ENCODE results near the gene REEP1.

REEP1 gene

GRCh38 chr2:86298411-86299390 is 38.7 kb downstream of the REEP1 start:
- H3K27ac ChIP-seq (ENCODE audit: low read depth, low read length) = no peak overlapping the region
- peak; percentile 52 for DNase-seq
- H3K4me3 ChIP-seq (ENCODE audit: low read length) = no peak overlapping the region
- H4K8ac ChIP-seq (ENCODE audit: low read depth, low read length) = no peak overlapping the region
- H2BK5ac ChIP-seq (ENCODE audit: low read length) = no peak overlapping the region
- H2AK5ac ChIP-seq (ENCODE audit: low read length) = no peak overlapping the region
- no peaks in the 10 kb centered on the region for H3K36me3 ChIP-seq (ENCODE audit: control insufficient read depth, insufficient read depth, low read length)
- no peak overlapping the region for H3K4me2 ChIP-seq (ENCODE audit: low read length)
- H3K18ac ChIP-seq (ENCODE audit: low read length) = no peak overlapping the region
- H3K79me1 ChIP-seq (ENCODE audit: low read length) = no peaks in the 10 kb centered on the region
- WGBS (ENCODE audit: extremely low coverage, insufficient coverage, low lambda C conversion rate) = no CpG with 5 or more reads among the region's 11 CpGs
- H2BK120ac ChIP-seq (ENCODE audit: low read depth, low read length) = no peak overlapping the region
- no peak overlapping the region for H2BK15ac ChIP-seq (replicated peaks; ENCODE audit: low read depth)
- H3K4me1 ChIP-seq (ENCODE audit: control insufficient read depth, low read depth, low read length) = no peaks in the 10 kb centered on the region
- H3K23ac ChIP-seq (ENCODE audit: low read length) = no peak overlapping the region
- no peak overlapping the region for H3K9ac ChIP-seq (ENCODE audit: low read length)
- H3K56ac ChIP-seq (ENCODE audit: low read length) = no peak overlapping the region
- H3K4ac ChIP-seq (ENCODE audit: low read depth, low read length) = no peak overlapping the region
- no peaks in the 10 kb centered on the region for H3K27me3 ChIP-seq (ENCODE audit: insufficient read depth, low read length, poor library complexity)
- H4K5ac ChIP-seq (ENCODE audit: low read length) = no peak overlapping the region
- no peaks in the 10 kb centered on the region for H3K79me2 ChIP-seq (ENCODE audit: control insufficient read depth, insufficient read depth, low read length)

- H4K5ac ChIP-seq (ENCODE audit: low read length) = no peak overlapping the region
- H2BK5ac ChIP-seq (ENCODE audit: low read length) = no peak overlapping the region
- no CpG with 5 or more reads among the region's 5 CpGs for WGBS (ENCODE audit: extremely low coverage, insufficient coverage, low lambda C conversion rate)
- no peak overlapping the region for H3K23ac ChIP-seq (ENCODE audit: low read length)
- H3K79me2 ChIP-seq (ENCODE audit: control insufficient read depth, insufficient read depth, low read length) = no peaks in the 10 kb centered on the region
- no peak overlapping the region for H3K4me2 ChIP-seq (ENCODE audit: low read length)
- H2AK5ac ChIP-seq (ENCODE audit: low read length) = no peak overlapping the region
- no peak overlapping the region for H3K9ac ChIP-seq (ENCODE audit: low read length)
- no peak overlapping the region for H2BK15ac ChIP-seq (replicated peaks; ENCODE audit: low read depth)
- H3K18ac ChIP-seq (ENCODE audit: low read length) = no peak overlapping the region
- H3K56ac ChIP-seq (ENCODE audit: low read length) = no peak overlapping the region
- H3K27ac ChIP-seq (ENCODE audit: low read depth, low read length) = no peak overlapping the region
- H4K8ac ChIP-seq (ENCODE audit: low read depth, low read length) = no peak overlapping the region
- H3K4me3 ChIP-seq (ENCODE audit: low read length) = no peak overlapping the region
- H3K4me1 ChIP-seq (ENCODE audit: control insufficient read depth, low read depth, low read length) = no peaks in the 10 kb centered on the region
- no peaks in the 10 kb centered on the region for H3K79me1 ChIP-seq (ENCODE audit: low read length)
- DNase-seq = peak; percentile 27
- H3K36me3 ChIP-seq (ENCODE audit: control insufficient read depth, insufficient read depth, low read length) = no peaks in the 10 kb centered on the region
- H3K27me3 ChIP-seq (ENCODE audit: insufficient read depth, low read length, poor library complexity) = no peaks in the 10 kb centered on the region
- H3K4ac ChIP-seq (ENCODE audit: low read depth, low read length) = no peak overlapping the region
- no peak overlapping the region for H2BK120ac ChIP-seq (ENCODE audit: low read depth, low read length)
These were observed 39.9 kb downstream of the REEP1 start for GRCh38 chr2:86297382-86298147.

GRCh38 chr2:86296947-86297346 is 40.5 kb downstream of the REEP1 start:
- Histone ChIP-seq H3K9ac (ENCODE audit: low read length) (no peak overlapping the region), H3K79me1 (ENCODE audit: low read length) (no peaks in the 10 kb centered on the region), H3K4me3 (ENCODE audit: low read length) (no peak overlapping the region), H2BK120ac (ENCODE audit: low read depth, low read length) (no peak overlapping the region), H3K79me2 (ENCODE audit: control insufficient read depth, insufficient read depth, low read length) (no peaks in the 10 kb centered on the region), H4K5ac (ENCODE audit: low read length) (no peak overlapping the region), H4K8ac (ENCODE audit: low read depth, low read length) (no peak overlapping the region), H3K36me3 (ENCODE audit: control insufficient read depth, insufficient read depth, low read length) (no peaks in the 10 kb centered on the region), H2BK5ac (ENCODE audit: low read length) (no peak overlapping the region), H2AK5ac (ENCODE audit: low read length) (no peak overlapping the region), H3K4me1 (ENCODE audit: control insufficient read depth, low read depth, low read length) (no peaks in the 10 kb centered on the region), H2BK15ac (replicated peaks; ENCODE audit: low read depth) (no peak overlapping the region), H3K56ac (ENCODE audit: low read length) (no peak overlapping the region), H3K27ac (ENCODE audit: low read depth, low read length) (no peak overlapping the region), H3K4me2 (ENCODE audit: low read length) (no peak overlapping the region), H3K23ac (ENCODE audit: low read length) (no peak overlapping the region), H3K18ac (ENCODE audit: low read length) (no peak overlapping the region), H3K27me3 (ENCODE audit: insufficient read depth, low read length, poor library complexity) (no peaks in the 10 kb centered on the region), H3K4ac (ENCODE audit: low read depth, low read length) (no peak overlapping the region)
- no peak for DNase-seq
- no CpG with 5 or more reads among the region's 6 CpGs for WGBS (ENCODE audit: extremely low coverage, insufficient coverage, low lambda C conversion rate)

- Histone ChIP-seq H3K4me2 (ENCODE audit: low read length) (no peak overlapping the region), H3K4me1 (ENCODE audit: control insufficient read depth, low read depth, low read length) (no peaks in the 10 kb centered on the region), H3K79me1 (ENCODE audit: low read length) (no peaks in the 10 kb centered on the region), H3K36me3 (ENCODE audit: control insufficient read depth, insufficient read depth, low read length) (no peaks in the 10 kb centered on the region), H3K4me3 (ENCODE audit: low read length) (no peak overlapping the region), H3K23ac (ENCODE audit: low read length) (no peak overlapping the region), H3K9ac (ENCODE audit: low read length) (no peak overlapping the region), H3K18ac (ENCODE audit: low read length) (no peak overlapping the region), H3K27me3 (ENCODE audit: insufficient read depth, low read length, poor library complexity) (no peaks in the 10 kb centered on the region), H3K56ac (ENCODE audit: low read length) (no peak overlapping the region), H3K79me2 (ENCODE audit: control insufficient read depth, insufficient read depth, low read length) (no peaks in the 10 kb centered on the region), H3K4ac (ENCODE audit: low read depth, low read length) (no peak overlapping the region), H4K5ac (ENCODE audit: low read length) (no peak overlapping the region), H4K8ac (ENCODE audit: low read depth, low read length) (no peak overlapping the region), H2BK120ac (ENCODE audit: low read depth, low read length) (no peak overlapping the region), H2AK5ac (ENCODE audit: low read length) (no peak overlapping the region), H2BK5ac (ENCODE audit: low read length) (no peak overlapping the region), H2BK15ac (replicated peaks; ENCODE audit: low read depth) (no peak overlapping the region), H3K27ac (ENCODE audit: low read depth, low read length) (no peak overlapping the region)
- WGBS (ENCODE audit: extremely low coverage, insufficient coverage, low lambda C conversion rate) = no CpG with 5 or more reads among the region's 8 CpGs
- DNase-seq = no peak
These were observed 42.4 kb downstream of the REEP1 start for GRCh38 chr2:86295066-86295465.

- Histone ChIP-seq H3K36me3 (ENCODE audit: control insufficient read depth, insufficient read depth, low read length) (no peaks in the 10 kb centered on the region), H2BK5ac (ENCODE audit: low read length) (no peak overlapping the region), H3K79me2 (ENCODE audit: control insufficient read depth, insufficient read depth, low read length) (no peaks in the 10 kb centered on the region), H3K27ac (ENCODE audit: low read depth, low read length) (no peak overlapping the region), H2BK120ac (ENCODE audit: low read depth, low read length) (no peak overlapping the region), H4K8ac (ENCODE audit: low read depth, low read length) (no peak overlapping the region), H3K18ac (ENCODE audit: low read length) (no peak overlapping the region), H2BK15ac (replicated peaks; ENCODE audit: low read depth) (no peak overlapping the region), H3K9ac (ENCODE audit: low read length) (no peak overlapping the region), H3K4ac (ENCODE audit: low read depth, low read length) (no peak overlapping the region), H3K4me3 (ENCODE audit: low read length) (no peak overlapping the region), H3K79me1 (ENCODE audit: low read length) (no peaks in the 10 kb centered on the region), H2AK5ac (ENCODE audit: low read length) (no peak overlapping the region), H3K4me2 (ENCODE audit: low read length) (no peak overlapping the region), H3K56ac (ENCODE audit: low read length) (no peak overlapping the region), H4K5ac (ENCODE audit: low read length) (no peak overlapping the region), H3K23ac (ENCODE audit: low read length) (no peak overlapping the region), H3K4me1 (ENCODE audit: control insufficient read depth, low read depth, low read length) (no peaks in the 10 kb centered on the region), H3K27me3 (ENCODE audit: insufficient read depth, low read length, poor library complexity) (no peaks in the 10 kb centered on the region)
- DNase-seq = no peak
- WGBS (ENCODE audit: extremely low coverage, insufficient coverage, low lambda C conversion rate) = no CpG with 5 or more reads among the region's 3 CpGs
These were observed 43.8 kb downstream of the REEP1 start for GRCh38 chr2:86293612-86294011.

Measured in mesendoderm (in vitro differentiated cells).